K562 (cell line): ENCODE data around the gene CDKN2D. TPM values are rescaled to one million over a fixed set of nuclear protein-coding genes. Genes with fewer than 3 reads are reported as not detected.

Experiments
- BRCA1 ChIP-seq, 2 experiments: fragments of 450-650 bp in 1 of 2; sonication (generic) in 1 of 2; formaldehyde crosslinking in 1 of 2; IDR thresholded peaks; 2 replicates each; pipeline versions ENCODE4 v1.5.0 to v1.6.1; 2017 to 2020; ENCODE audit warnings: mild to moderate bottlenecking in 1 of 2, missing genetic modification reagents in 1 of 2
- CXXC5 ChIP-seq: fragments of 250-450 bp; sonication (Bioruptor Pico); IDR thresholded peaks from 2 replicates; pipeline ENCODE4 v1.8.0; 2022; ENCODE audit warnings: inconsistent platforms, mild to moderate bottlenecking, moderate library complexity
- E2F6 ChIP-seq, 2 experiments: IDR thresholded peaks; 2 replicates each; pipeline ENCODE4 v1.6.1; 2011; ENCODE audit warnings: borderline replicate concordance in 1 of 2, control low read depth in 1 of 2, low read depth in 1 of 2, low read length in 1 of 2, mild to moderate bottlenecking in 1 of 2, mixed read lengths in 1 of 2, moderate library complexity in 1 of 2; ENCODE audit not compliant: insufficient read depth in 1 of 2, insufficient read length in 1 of 2, poor library complexity in 1 of 2, severe bottlenecking in 1 of 2; ENCODE audit errors: extremely low read depth in 1 of 2
- ELF1 ChIP-seq: fragments of 200-800 bp; sonication (Bioruptor generic); IDR thresholded peaks from 2 replicates; pipeline ENCODE4 v1.6.1; 2016; ENCODE audit warnings: missing genetic modification characterization, missing compliant biosample characterization
- GTF3C2 ChIP-seq: IDR thresholded peaks from 3 replicates; pipeline ENCODE4 v1.6.1; 2011; ENCODE audit warnings: borderline replicate concordance, mild to moderate bottlenecking, moderate library complexity; ENCODE audit not compliant: insufficient read length; ENCODE audit errors: extremely low read depth
- LCOR ChIP-seq: sonication (generic); formaldehyde crosslinking; IDR thresholded peaks from 2 replicates; pipeline ENCODE4 v1.8.0; 2022; ENCODE audit warnings: mild to moderate bottlenecking, missing genetic modification reagents
- MCM2 ChIP-seq: fragments of 450-650 bp; IDR thresholded peaks from 2 replicates; pipeline ENCODE4 v1.6.1; 2017; ENCODE audit warnings: low read depth, mild to moderate bottlenecking
- POLR2H ChIP-seq: IDR thresholded peaks from 2 replicates; pipeline ENCODE4 v1.6.1; 2016; ENCODE audit warnings: missing genetic modification characterization, low read depth, mild to moderate bottlenecking, control low read depth, missing compliant biosample characterization, moderate library complexity
- PREB ChIP-seq: sonication (generic); formaldehyde crosslinking; IDR thresholded peaks from 2 replicates; pipeline ENCODE4 v1.8.1; 2023; ENCODE audit warnings: mild to moderate bottlenecking, missing genetic modification reagents
- RBBP5 ChIP-seq: fragments of 200-600 bp; sonication (generic); IDR thresholded peaks from 2 replicates; pipeline ENCODE4 v1.6.1; 2012; ENCODE audit warnings: borderline replicate concordance, mild to moderate bottlenecking, low read length, control low read depth, inconsistent platforms; ENCODE audit not compliant: insufficient read depth, poor library complexity, severe bottlenecking
- RBM15 ChIP-seq: fragments of 200-400 bp; formaldehyde crosslinking; IDR thresholded peaks from 2 replicates; pipeline ENCODE4 v1.6.1; 2018; ENCODE audit warnings: mild to moderate bottlenecking, low read length, moderate library complexity; ENCODE audit not compliant: insufficient read depth
- STAT5B ChIP-seq: fragments of 250-450 bp; sonication (Bioruptor Pico); IDR thresholded peaks from 2 replicates; pipeline ENCODE4 v1.8.0; 2021; ENCODE audit warnings: mild to moderate bottlenecking, inconsistent platforms
- VEZF1 ChIP-seq: fragments of 200-800 bp; sonication (Bioruptor generic); IDR thresholded peaks from 2 replicates; pipeline ENCODE4 v1.6.1; 2017; ENCODE audit warnings: missing genetic modification characterization, missing compliant biosample characterization
- ZFP91 ChIP-seq: sonication (generic); formaldehyde crosslinking; IDR thresholded peaks from 2 replicates; pipeline ENCODE4 v1.8.0; 2022; ENCODE audit warnings: mild to moderate bottlenecking, missing genetic modification reagents
- polyA plus RNA-seq, 8 experiments: library from polyadenylated mRNA; depleted of rRNA in 4 of 8; stranded (reverse) in 5 of 8; unstranded in 3 of 8; fragments of >200 nt; fragmentation: Nextera tagmentation in 2 of 8; fragmentation: Illumina TruSeq in 1 of 8; extraction: Ambion mirVana in 2 of 8; extraction: Trizol in 1 of 8; gene quantifications; 2 replicates each; pipeline versions ENCODE4 v1.2.1 to v1.2.3, GENCODE V29; 2011 to 2014; ENCODE audit warnings: inconsistent platforms in 1 of 8, missing spikeins in 1 of 8
- total RNA-seq, 7 experiments: library from RNA; depleted of rRNA in 6 of 7; stranded (reverse); fragments of >200 nt in 6 of 7; fragmentation: Illumina TruSeq in 2 of 7; extraction: Trizol in 2 of 7; gene quantifications; 2 replicates each; pipeline versions ENCODE4 v1.2.1 to v1.2.3, GENCODE V29; 2011 to 2021; ENCODE audit warnings: low replicate concordance in 1 of 7

Gene CDKN2D
- total and polyA plus RNA-seq, 9 of the 15 experiments (the other 6 are each of a cell fraction or from before 2014, with no cell fraction given) = 0.41 to 8.2 (median 3.7) TPM

- TF ChIP-seq ZFP91 (CRISPR knock-in tag) = no peak
- TF ChIP-seq LCOR (CRISPR knock-in tag) = 0 out of 2 replicates have a peak, but pooled peaks have one; percentile 42
- TF ChIP-seq PREB (CRISPR knock-in tag) = no peak
- no peak for TF ChIP-seq BRCA1 (IDR thresholded peaks at IDR 0.05)
- no peak for TF ChIP-seq BRCA1 (CRISPR knock-in tag; IDR thresholded peaks at IDR 0.05)
- TF ChIP-seq ELF1 (tag) = no peak
- TF ChIP-seq CXXC5 (CRISPR knock-in tag) = peak; percentile 43
- TF ChIP-seq MCM2 = no peak
- TF ChIP-seq POLR2H = no peak
- TF ChIP-seq VEZF1 (CRISPR knock-in tag) = peak; percentile 82
- TF ChIP-seq RBBP5 = no peak
- no peak for TF ChIP-seq RBM15
- TF ChIP-seq E2F6 (IDR thresholded peaks at IDR 0.05; ENCODE audit: borderline replicate concordance in 1 of 2, extremely low read depth in 1 of 2, insufficient read depth in 1 of 2, insufficient read length in 1 of 2, low read depth in 1 of 2, low read length in 1 of 2, poor library complexity in 1 of 2, severe bottlenecking in 1 of 2) = no peak
- TF ChIP-seq STAT5B = no peak
- TF ChIP-seq GTF3C2 = no peak
These were observed 33.7 kb upstream of the CDKN2D start (continued) for GRCh38 chr19:10602330-10603083.
